Body of pancreas (tissue), 4 donors: Measurements from ENCODE around the gene REEP5.

Experiments
- CTCF ChIP-seq, 7 experiments: fragments of 450-650 bp in 4 of 7; fragments of 200-600 bp in 3 of 7; sonication (generic) in 3 of 7; IDR thresholded peaks; one replicate each; pipeline ENCODE4 v1.5.1; 2016 to 2019; ENCODE audit warnings: antibody characterized with exemption in 7 of 7
- POLR2A ChIP-seq, 3 donors: fragments of 450-650 bp; IDR thresholded peaks; one replicate each; pipeline ENCODE4 v1.6.1; 2016; ENCODE audit warnings: antibody characterized with exemption in 3 of 3, mild to moderate bottlenecking in 2 of 3

- TF ChIP-seq POLR2A (IDR thresholded peaks at IDR 0.05) (no peak), CTCF (IDR thresholded peaks at IDR 0.05) (no peak)
Observed at GRCh38 chr5:112880219-112880964, 41.6 kb downstream of the REEP5 start.
